ENCODE data around the gene TRPM1.

DNA sequence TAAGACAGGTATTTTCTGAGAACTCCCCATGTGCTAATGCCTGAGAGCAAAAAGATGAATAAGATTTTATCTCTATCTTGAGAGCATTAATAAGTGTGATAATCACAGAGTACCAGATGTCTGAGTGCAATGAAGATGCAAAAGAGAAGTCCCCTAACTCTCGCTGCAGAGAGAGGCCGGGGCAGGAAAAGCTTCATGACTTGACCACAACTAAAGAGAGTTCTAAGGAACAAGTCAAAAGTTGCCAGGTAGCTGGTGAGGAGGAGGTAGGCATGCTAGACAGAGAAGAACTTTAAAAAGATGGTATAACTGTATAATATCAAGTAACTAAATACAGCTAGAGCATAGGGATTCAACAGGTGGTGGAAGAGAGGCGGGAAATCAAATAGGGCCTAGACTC, 138.9 kb downstream of the TRPM1 start:
- TF ChIP-seq CTCF (IDR thresholded peaks at IDR 0.05) (no peak), POLR2A (IDR thresholded peaks at IDR 0.05; ENCODE audit: low read depth) (no peak), EP300 (IDR thresholded peaks at IDR 0.05) (no peak)
